Upper lobe of right lung (tissue), 1 donor: ENCODE measurements around the gene COL16A1. TPM values are rescaled to one million over a fixed set of nuclear protein-coding genes. Genes with fewer than 3 reads are reported as not detected.

ENCODE experiments used
- ATAC-seq: fragments of 200-7000 bp; cut with Tn5 transposase; one replicate; pipeline ENCODE4 v1.9.1; 2020; ENCODE audit warnings: mild to moderate bottlenecking, moderate library complexity
- DNase-seq: peaks from one replicate; pipeline ENCODE4 v3.0.0-alpha.2; 2020
- H3K27ac ChIP-seq: fragments of 200-600 bp; one replicate; pipeline ENCODE4 v1.8.0; 2022
- H3K27me3 ChIP-seq: fragments of 200-600 bp; one replicate; pipeline ENCODE4 v1.8.0; 2022; ENCODE audit warnings: mild to moderate bottlenecking
- H3K36me3 ChIP-seq: fragments of 200-600 bp; one replicate; pipeline ENCODE4 v1.8.0; 2022
- H3K4me1 ChIP-seq: fragments of 200-600 bp; one replicate; pipeline ENCODE4 v1.8.0; 2022
- H3K4me3 ChIP-seq: fragments of 200-600 bp; one replicate; pipeline ENCODE4 v1.8.0; 2022; ENCODE audit warnings: mild to moderate bottlenecking
- H3K9me3 ChIP-seq: fragments of 200-600 bp; one replicate; pipeline ENCODE4 v1.8.0; 2022
- intact Hi-C: fragments of 100-400 bp; cut with DNase I; formaldehyde crosslinking; loops from one replicate; pipeline ENCODE4 v1.11.0; 2022
- total RNA-seq: library from RNA; stranded (reverse); fragmentation: NEBNext Ultra II Directional; extraction: Animal tissue kit (Norgen Biotek cat#: 25700); gene quantifications from one replicate; pipeline ENCODE4 v1.2.1, GENCODE V29; 2021
- TF ChIP-seq, protein P1 (sequence below): fragments of 200-600 bp; IDR thresholded peaks from one replicate; pipeline ENCODE4 v1.8.0; 2022; ENCODE audit warnings: antibody characterized with exemption
- donor health status: DM: no; HTN: yes; CAD: no; lungs with severe emphysema.

COL16A1 gene
- total RNA-seq, 1 donor from 2014 or later: 28.9 TPM

DNA sequence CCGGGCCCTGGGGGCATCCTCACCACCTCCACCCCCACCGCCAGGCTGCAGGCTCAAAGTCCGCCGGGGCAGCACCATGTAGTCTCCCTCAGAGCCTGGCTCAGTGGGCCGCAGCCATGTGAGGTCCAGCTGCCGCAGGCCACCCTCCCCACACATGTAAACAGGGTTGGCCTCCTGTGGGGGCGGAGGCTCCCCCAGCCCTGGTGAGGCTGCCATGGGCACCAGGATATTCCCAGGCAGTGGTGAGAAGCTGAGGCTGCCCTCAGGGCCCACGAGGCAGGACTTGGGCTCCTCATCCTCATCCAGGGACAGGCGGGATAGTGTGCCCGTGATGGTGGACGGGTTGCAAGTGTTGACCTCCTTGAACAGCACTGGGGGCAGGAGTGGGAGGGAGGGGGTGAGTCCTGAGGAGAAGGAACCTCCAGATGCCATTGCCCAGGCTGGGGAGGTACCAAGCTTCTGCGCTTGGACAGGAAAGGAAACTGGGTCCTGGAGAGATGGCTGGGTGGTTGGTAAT is 27.3 kb upstream of the COL16A1 start:
- no peaks in the 10 kb centered on the region for H3K9me3 ChIP-seq
- H3K4me1 ChIP-seq: no peaks in the 10 kb centered on the region
- ATAC-seq (no peak), DNase-seq (no peak)
- no peaks in the 10 kb centered on the region for H3K36me3 ChIP-seq
- no peak overlapping the region for H3K27ac ChIP-seq
- no peak overlapping the region for H3K4me3 ChIP-seq
- intact Hi-C loops: no loop called here
- TF ChIP-seq, protein P1, sequence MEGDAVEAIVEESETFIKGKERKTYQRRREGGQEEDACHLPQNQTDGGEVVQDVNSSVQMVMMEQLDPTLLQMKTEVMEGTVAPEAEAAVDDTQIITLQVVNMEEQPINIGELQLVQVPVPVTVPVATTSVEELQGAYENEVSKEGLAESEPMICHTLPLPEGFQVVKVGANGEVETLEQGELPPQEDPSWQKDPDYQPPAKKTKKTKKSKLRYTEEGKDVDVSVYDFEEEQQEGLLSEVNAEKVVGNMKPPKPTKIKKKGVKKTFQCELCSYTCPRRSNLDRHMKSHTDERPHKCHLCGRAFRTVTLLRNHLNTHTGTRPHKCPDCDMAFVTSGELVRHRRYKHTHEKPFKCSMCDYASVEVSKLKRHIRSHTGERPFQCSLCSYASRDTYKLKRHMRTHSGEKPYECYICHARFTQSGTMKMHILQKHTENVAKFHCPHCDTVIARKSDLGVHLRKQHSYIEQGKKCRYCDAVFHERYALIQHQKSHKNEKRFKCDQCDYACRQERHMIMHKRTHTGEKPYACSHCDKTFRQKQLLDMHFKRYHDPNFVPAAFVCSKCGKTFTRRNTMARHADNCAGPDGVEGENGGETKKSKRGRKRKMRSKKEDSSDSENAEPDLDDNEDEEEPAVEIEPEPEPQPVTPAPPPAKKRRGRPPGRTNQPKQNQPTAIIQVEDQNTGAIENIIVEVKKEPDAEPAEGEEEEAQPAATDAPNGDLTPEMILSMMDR: no peak
- no peaks in the 10 kb centered on the region for H3K27me3 ChIP-seq

DNA sequence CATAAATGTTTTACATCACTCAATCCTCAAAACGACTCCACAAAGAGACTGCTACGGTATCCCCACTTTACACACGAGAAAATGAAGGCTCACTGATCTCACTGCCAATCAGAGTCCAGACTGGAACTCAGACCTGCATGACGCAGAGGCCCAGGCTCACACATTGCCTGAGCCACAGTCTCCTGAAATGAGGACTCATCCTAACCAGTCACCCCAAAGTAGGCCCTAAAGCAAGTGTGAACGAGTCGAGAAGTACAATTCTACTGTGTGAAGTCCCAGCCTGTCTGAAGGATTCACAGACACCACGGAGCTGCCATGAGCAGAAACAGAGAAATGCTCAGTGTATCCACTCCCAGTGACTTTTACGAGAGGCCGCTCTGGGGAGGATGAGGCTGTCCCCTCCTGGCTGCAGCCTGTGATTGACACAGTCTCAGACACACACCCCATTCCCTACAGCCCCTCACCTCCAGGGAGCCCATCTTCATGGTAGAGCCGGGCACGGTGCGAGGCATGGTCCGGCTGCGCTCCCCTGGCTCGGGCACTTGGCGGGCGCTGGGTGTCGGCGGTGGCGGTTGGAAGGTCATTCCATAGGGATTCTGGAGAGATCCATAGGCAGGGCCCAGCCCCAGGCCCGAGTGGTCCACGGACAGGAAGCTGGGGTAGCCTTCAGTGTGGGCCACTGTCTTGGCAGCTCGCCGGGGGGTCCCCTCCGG is 26.7 kb upstream of the COL16A1 start:
- Histone ChIP-seq H3K4me1 (no peaks in the 10 kb centered on the region), H3K4me3 (no peak overlapping the region), H3K36me3 (no peaks in the 10 kb centered on the region), H3K27ac (no peak overlapping the region), H3K27me3 (no peaks in the 10 kb centered on the region), H3K9me3 (no peaks in the 10 kb centered on the region)
- no peak for ATAC-seq
- TF ChIP-seq, protein P1: no peak
- DNase-seq: no peak
- intact Hi-C loops: no loop called here

DNA sequence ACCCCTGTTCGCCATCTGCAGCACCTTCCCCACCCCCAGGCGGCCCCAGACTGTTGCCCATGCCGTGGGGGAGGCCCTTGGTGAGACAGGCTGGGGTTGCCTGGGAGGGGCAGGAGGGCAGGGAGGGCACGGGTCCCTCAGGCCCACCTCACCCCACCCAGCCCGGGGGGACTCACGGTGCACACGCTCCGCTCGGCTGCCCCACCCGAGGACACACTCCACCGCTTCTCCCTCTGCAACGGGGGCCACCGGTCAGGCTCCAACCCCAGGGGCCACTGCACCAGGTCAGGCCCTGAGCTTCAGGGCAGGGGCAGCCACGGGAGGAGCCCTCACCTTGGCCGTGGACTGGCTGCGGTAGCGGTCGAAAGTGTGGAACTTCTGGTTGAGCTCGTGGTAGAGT is 24.0 kb upstream of the COL16A1 start:
- Histone ChIP-seq H3K27ac (no peak overlapping the region), H3K27me3 (peaks cover 5% of the 10 kb centered on the region), H3K36me3 (no peaks in the 10 kb centered on the region), H3K4me3 (no peak overlapping the region), H3K4me1 (no peaks in the 10 kb centered on the region), H3K9me3 (no peaks in the 10 kb centered on the region)
- intact Hi-C loops: no loop called here
- no peak for DNase-seq
- TF ChIP-seq, protein P1: no peak
- no peak for ATAC-seq

DNA sequence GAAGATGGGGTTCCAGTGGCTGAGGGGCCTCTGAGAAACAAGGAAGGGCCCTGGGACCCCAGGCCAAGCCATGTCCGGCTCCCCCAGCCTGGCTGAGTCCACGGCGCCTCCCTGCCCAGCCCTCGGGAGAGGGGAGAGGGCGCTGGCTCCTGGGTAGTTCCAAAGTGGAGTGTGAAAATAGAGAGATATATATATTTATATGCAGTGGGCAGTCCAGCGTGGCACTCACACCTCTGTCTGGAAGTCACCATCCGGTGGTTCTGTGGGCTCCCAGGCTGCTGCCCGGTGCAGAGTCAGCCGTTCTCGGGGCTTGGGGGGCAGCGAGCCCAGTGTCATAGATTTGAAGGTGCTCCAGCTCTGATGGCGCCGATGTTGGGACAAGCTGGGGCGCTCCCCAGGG is 23.4 kb upstream of the COL16A1 start:
- intact Hi-C loops: no loop called here
- H3K9me3 ChIP-seq: no peaks in the 10 kb centered on the region
- TF ChIP-seq, protein P1: no peak
- ATAC-seq (no peak), DNase-seq (no peak)
- H3K27me3 ChIP-seq: peaks cover 7% of the 10 kb centered on the region
- H3K4me3 ChIP-seq: no peak overlapping the region
- H3K4me1 ChIP-seq: no peaks in the 10 kb centered on the region
- H3K36me3 ChIP-seq: no peaks in the 10 kb centered on the region
- H3K27ac ChIP-seq: no peak overlapping the region

DNA sequence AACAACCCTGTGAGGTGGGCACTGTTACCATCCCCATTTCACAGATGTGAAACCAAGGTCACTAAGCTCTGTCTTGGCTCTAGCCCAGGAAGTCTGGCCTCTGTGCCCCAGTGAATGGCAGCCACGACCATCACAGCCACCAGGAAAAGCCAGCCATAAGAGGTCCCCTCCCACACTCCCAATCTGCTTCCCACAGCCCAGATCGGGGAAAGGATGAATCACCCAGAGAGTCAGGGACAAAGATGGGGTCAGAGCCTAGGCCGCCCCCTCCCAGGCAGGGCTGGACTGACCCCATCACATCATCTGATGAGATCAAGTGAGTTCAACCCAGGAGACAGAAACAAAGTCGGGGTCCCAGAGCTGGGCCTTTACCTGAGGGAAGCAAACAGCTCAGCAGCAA is 22.9 kb upstream of the COL16A1 start:
- intact Hi-C loops: no loop called here
- TF ChIP-seq, protein P1: no peak
- Histone ChIP-seq H3K27ac (no peak overlapping the region), H3K4me1 (no peaks in the 10 kb centered on the region), H3K9me3 (no peaks in the 10 kb centered on the region), H3K27me3 (peaks cover 7% of the 10 kb centered on the region), H3K36me3 (no peaks in the 10 kb centered on the region), H3K4me3 (no peak overlapping the region)
- ATAC-seq (no peak), DNase-seq (no peak)
